Karpas-422 (cell line): ENCODE results near the gene TNNC2. TPM values are rescaled to one million over a fixed set of nuclear protein-coding genes. Genes with fewer than 3 reads are reported as not detected.

Experiments used
- DNase-seq: peaks from one replicate; pipeline ENCODE4 v3.0.0-alpha.2; 2015
- H2AFZ ChIP-seq: fragments of 200-600 bp; sonication (generic); 2 replicates; pipeline ENCODE4 v1.6.1; 2014; ENCODE audit warnings: antibody characterized with exemption, low read length, mixed read lengths
- H3K27ac ChIP-seq: fragments of 200-600 bp; sonication (generic); 2 replicates; pipeline ENCODE4 v1.5.1; 2014; ENCODE audit warnings: mild to moderate bottlenecking, low read length, moderate library complexity
- H3K27me3 ChIP-seq: fragments of 200-600 bp; sonication (generic); 2 replicates; pipeline ENCODE4 v1.6.1; 2014; ENCODE audit warnings: low read length, mixed read lengths
- H3K36me3 ChIP-seq: fragments of 200-600 bp; sonication (generic); 2 replicates; pipeline ENCODE4 v1.6.1; 2014; ENCODE audit warnings: low read length, mixed read lengths; ENCODE audit not compliant: insufficient read depth
- H3K4me1 ChIP-seq: fragments of 200-600 bp; sonication (generic); 2 replicates; pipeline ENCODE4 v1.6.1; 2014; ENCODE audit warnings: mild to moderate bottlenecking, low read length, mixed read lengths
- H3K4me2 ChIP-seq: fragments of 200-600 bp; sonication (generic); 2 replicates; pipeline ENCODE4 v1.6.1; 2014; ENCODE audit warnings: low read length, low read depth, mild to moderate bottlenecking; ENCODE audit not compliant: poor library complexity, severe bottlenecking
- H3K4me3 ChIP-seq: fragments of 200-600 bp; sonication (generic); 2 replicates; pipeline ENCODE4 v1.5.1; 2014; ENCODE audit warnings: mild to moderate bottlenecking, antibody characterized with exemption, low read length, mixed read lengths
- H3K79me2 ChIP-seq: fragments of 200-600 bp; sonication (generic); 2 replicates; pipeline ENCODE4 v1.6.1; 2014; ENCODE audit warnings: mild to moderate bottlenecking, low read length, mixed read lengths
- H3K9ac ChIP-seq: fragments of 200-600 bp; sonication (generic); 2 replicates; pipeline ENCODE4 v1.6.0; 2014; ENCODE audit warnings: low read length
- H3K9me2 ChIP-seq: fragments of 200-600 bp; sonication (generic), shearing (Covaris generic); replicated peaks from 2 replicates; pipeline ENCODE4 v1.6.0; 2014; ENCODE audit warnings: mild to moderate bottlenecking, low read length, moderate library complexity; ENCODE audit not compliant: insufficient read depth
- H3K9me3 ChIP-seq: fragments of 300-700, 200-600 bp; sonication (generic); 2 replicates; pipeline ENCODE4 v1.6.1; 2014; ENCODE audit warnings: low read length, mixed read lengths
- H4K20me1 ChIP-seq: fragments of 200-600 bp; sonication (generic); 2 replicates; pipeline ENCODE4 v1.6.1; 2014; ENCODE audit warnings: mild to moderate bottlenecking, antibody characterized with exemption, low read length, low read depth; ENCODE audit not compliant: insufficient read depth
- small RNA-seq: library from RNA; depleted of rRNA; stranded (forward); fragments of <200 nt; gene quantifications from one replicate; pipeline ENCODE3, GENCODE V24; 2014
- total RNA-seq: library from RNA; depleted of rRNA; stranded (reverse); fragments of >200 nt; shearing (Covaris generic); gene quantifications from 2 replicates; pipeline ENCODE4 v1.2.3, GENCODE V29; 2014; ENCODE audit warnings: low replicate concordance; rRNA removed

The TNNC2 gene
- total RNA-seq, 1 experiment from 2014 or later: not detected

- no peak for DNase-seq
- Histone ChIP-seq H2AFZ (no peak overlapping the region), H4K20me1 (no peaks in the 10 kb centered on the region), H3K4me2 (no peak overlapping the region), H3K79me2 (no peaks in the 10 kb centered on the region), H3K4me1 (no peaks in the 10 kb centered on the region), H3K9me2 (no peaks in the 10 kb centered on the region), H3K9ac (no peak overlapping the region), H3K36me3 (no peaks in the 10 kb centered on the region), H3K27me3 (no peaks in the 10 kb centered on the region), H3K9me3 (no peaks in the 10 kb centered on the region), H3K27ac (no peak overlapping the region), H3K4me3 (no peak overlapping the region)
Observed at GRCh38 chr20:45776931-45777330, 50.2 kb downstream of the TNNC2 start.

GRCh38 chr20:45775411-45775810 is 51.7 kb downstream of the TNNC2 start:
- Histone ChIP-seq H3K4me1 (peaks cover 4% of the 10 kb centered on the region), H2AFZ (no peak overlapping the region), H3K27me3 (no peaks in the 10 kb centered on the region), H3K9me3 (no peaks in the 10 kb centered on the region), H3K36me3 (no peaks in the 10 kb centered on the region), H3K4me2 (no peak overlapping the region), H3K9me2 (no peaks in the 10 kb centered on the region), H4K20me1 (no peaks in the 10 kb centered on the region), H3K4me3 (no peak overlapping the region), H3K27ac (no peak overlapping the region), H3K79me2 (no peaks in the 10 kb centered on the region), H3K9ac (no peak overlapping the region)
- DNase-seq: no peak

GRCh38 chr20:45774945-45775344 is 52.2 kb downstream of the TNNC2 start:
- Histone ChIP-seq H3K4me2 (no peak overlapping the region), H2AFZ (no peak overlapping the region), H3K79me2 (no peaks in the 10 kb centered on the region), H3K4me1 (peaks cover 4% of the 10 kb centered on the region), H3K27me3 (no peaks in the 10 kb centered on the region), H3K9me2 (no peaks in the 10 kb centered on the region), H3K4me3 (no peak overlapping the region), H3K9ac (no peak overlapping the region), H4K20me1 (no peaks in the 10 kb centered on the region), H3K36me3 (no peaks in the 10 kb centered on the region), H3K9me3 (no peaks in the 10 kb centered on the region), H3K27ac (no peak overlapping the region)
- DNase-seq: no peak

Small RNA genes within 50 kb of the gene (small RNA-seq; reads per million reads assigned to genes)
- not detected for gene RNU6ATAC38P

Other genes with a start within 250 kb of the TNNC2 start
- gene WFDC8, start 248.0 kb downstream of the TNNC2 start, total RNA-seq: not detected in 2 replicates
- gene WFDC10A, start 197.6 kb downstream of the TNNC2 start, total RNA-seq: not detected in 2 replicates
- not detected in 2 replicates for gene WFDC9, start 196.0 kb downstream of the TNNC2 start, total RNA-seq
- gene WFDC11, start 157.1 kb downstream of the TNNC2 start, total RNA-seq: not detected in 2 replicates
- not detected in 2 replicates for gene WFDC13, start 125.3 kb downstream of the TNNC2 start, total RNA-seq
- not detected in 2 replicates for gene WFDC10B, start 122.3 kb downstream of the TNNC2 start, total RNA-seq
- not detected in 2 replicates for gene SPINT4, start 105.0 kb downstream of the TNNC2 start, total RNA-seq
- gene WFDC3, start 35.4 kb downstream of the TNNC2 start, total RNA-seq: not detected in 2 replicates
- gene DNTTIP1, start 35.4 kb downstream of the TNNC2 start, total RNA-seq: 14.2 and 36.0 TPM in 2 replicates
- 124 and 141 TPM in 2 replicates for gene UBE2C, start 14.7 kb downstream of the TNNC2 start, total RNA-seq
- gene SNX21, start 6.5 kb upstream of the TNNC2 start, total RNA-seq: not detected in 2 replicates
- 93.7 and 96.4 TPM in 2 replicates for gene ACOT8, start 30.1 kb upstream of the TNNC2 start, total RNA-seq
- 8.9 and 9.9 TPM in 2 replicates for gene ZSWIM3, start 30.3 kb upstream of the TNNC2 start, total RNA-seq
- 10.8 and 19.0 TPM in 2 replicates for gene ZSWIM1, start 53.9 kb upstream of the TNNC2 start, total RNA-seq
- gene SPATA25, start 60.3 kb upstream of the TNNC2 start, total RNA-seq: 4.7 TPM in 1 of 2 replicates, not detected in the other
- gene NEURL2, start 63.9 kb upstream of the TNNC2 start, total RNA-seq: 3.1 and 4.3 TPM in 2 replicates
- gene CTSA, start 64.0 kb upstream of the TNNC2 start, total RNA-seq: 39.5 and 52.9 TPM in 2 replicates
- 19.8 and 29.0 TPM in 2 replicates for gene PLTP, start 84.8 kb upstream of the TNNC2 start, total RNA-seq
- 10.0 and 12.0 TPM in 2 replicates for gene PCIF1, start 107.4 kb upstream of the TNNC2 start, total RNA-seq
- gene ZNF335, start 144.9 kb upstream of the TNNC2 start, total RNA-seq: 13.2 and 20.3 TPM in 2 replicates
- gene MMP9, start 181.6 kb upstream of the TNNC2 start, total RNA-seq: not detected in 2 replicates
- not detected in 2 replicates for gene SLC12A5, start 201.9 kb upstream of the TNNC2 start, total RNA-seq